GM13977 (cell line): Measurements from ENCODE around the gene MALT1.

Source experiments
- DNase-seq: peaks from one replicate; pipeline ENCODE4 v3.0.0; 2012; ENCODE audit warnings: low spot score
- in situ Hi-C: fragments of 300-500 bp; cut with MboI; formaldehyde crosslinking; loops from one replicate; pipeline ENCODE4 v1.12.0; 2022; ENCODE audit warnings: low sequenced_read_pairs, low pct_unique_long_range_greater_than_20kb, mixed read lengths, inconsistent platforms; ENCODE audit not compliant: unreplicated experiment
- TF ChIP-seq, protein P1 (sequence below): IDR thresholded peaks from 2 replicates; pipeline ENCODE4 v1.5.1; 2012; ENCODE audit warnings: mild to moderate bottlenecking, control low read depth; ENCODE audit not compliant: insufficient read depth; ENCODE audit errors: extremely low read depth, missing control alignments

Gene MALT1

DNA sequence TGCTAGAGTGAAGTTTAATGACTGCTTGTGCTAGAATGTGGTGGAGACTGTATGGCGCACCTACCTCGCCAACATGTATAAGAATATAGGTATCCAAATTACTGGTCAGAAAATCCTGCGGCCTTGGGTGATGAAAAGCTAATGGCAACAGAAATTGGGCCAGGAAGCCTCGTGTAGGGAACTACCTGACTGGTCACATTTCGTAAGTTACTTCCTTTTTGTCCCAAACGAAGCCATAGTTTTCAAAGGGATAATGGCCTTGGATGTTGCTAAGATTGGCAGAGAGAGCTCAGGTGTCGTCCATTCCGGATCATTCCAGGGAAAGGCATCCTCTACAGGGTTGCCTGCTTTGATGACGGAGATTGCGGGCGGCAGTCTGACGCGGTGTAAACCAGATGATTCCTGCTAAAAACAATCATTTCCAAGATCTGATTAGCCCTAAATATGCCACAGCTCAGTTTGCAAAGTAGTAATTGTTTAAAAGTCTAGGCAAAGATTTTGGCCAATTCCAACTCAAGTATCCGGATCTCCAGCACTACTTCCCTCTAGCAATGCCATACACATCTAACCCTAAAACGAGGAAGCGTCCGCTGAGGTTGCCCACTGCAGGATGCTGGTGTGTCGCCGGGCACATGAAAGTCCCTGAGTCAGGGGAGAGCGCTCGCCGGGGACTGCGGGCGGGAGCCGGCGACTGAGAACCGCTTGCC, 708 bp upstream of the MALT1 start:
- no peak for DNase-seq
- in situ Hi-C loops: no loop called here

GRCh38 chr18:58671632-58672564, 633 bp downstream of the MALT1 start:
- in situ Hi-C loops: no loop called here
- peak; percentile 55 for DNase-seq
- TF ChIP-seq, protein P1, sequence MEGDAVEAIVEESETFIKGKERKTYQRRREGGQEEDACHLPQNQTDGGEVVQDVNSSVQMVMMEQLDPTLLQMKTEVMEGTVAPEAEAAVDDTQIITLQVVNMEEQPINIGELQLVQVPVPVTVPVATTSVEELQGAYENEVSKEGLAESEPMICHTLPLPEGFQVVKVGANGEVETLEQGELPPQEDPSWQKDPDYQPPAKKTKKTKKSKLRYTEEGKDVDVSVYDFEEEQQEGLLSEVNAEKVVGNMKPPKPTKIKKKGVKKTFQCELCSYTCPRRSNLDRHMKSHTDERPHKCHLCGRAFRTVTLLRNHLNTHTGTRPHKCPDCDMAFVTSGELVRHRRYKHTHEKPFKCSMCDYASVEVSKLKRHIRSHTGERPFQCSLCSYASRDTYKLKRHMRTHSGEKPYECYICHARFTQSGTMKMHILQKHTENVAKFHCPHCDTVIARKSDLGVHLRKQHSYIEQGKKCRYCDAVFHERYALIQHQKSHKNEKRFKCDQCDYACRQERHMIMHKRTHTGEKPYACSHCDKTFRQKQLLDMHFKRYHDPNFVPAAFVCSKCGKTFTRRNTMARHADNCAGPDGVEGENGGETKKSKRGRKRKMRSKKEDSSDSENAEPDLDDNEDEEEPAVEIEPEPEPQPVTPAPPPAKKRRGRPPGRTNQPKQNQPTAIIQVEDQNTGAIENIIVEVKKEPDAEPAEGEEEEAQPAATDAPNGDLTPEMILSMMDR: no peak

More for the DNA sequence above, 708 bp upstream of the MALT1 start:
- TF ChIP-seq, protein P1: no peak

DNA sequence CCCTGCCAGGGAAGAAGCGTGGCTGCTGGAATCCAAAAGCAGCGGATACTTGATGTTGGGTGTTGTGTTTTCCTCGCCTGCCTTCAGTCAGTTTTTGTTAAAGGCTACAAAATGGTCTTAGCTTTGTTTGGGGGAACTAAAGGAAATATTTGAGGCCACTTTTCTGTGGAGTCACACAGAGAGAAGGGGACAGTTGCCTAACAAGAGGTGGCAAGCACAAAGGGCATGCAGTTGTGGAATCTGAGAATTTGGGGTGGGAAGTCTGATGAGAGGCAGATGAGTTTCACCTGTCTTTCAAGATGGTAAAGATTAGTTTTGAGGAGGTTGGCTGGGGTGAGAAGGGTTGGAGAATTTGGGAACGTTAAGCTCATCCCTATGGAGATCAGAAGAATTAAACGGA, 2.9 kb downstream of the MALT1 start:
- in situ Hi-C loops: no loop called here
- no peak for DNase-seq
- TF ChIP-seq, protein P1: no peak

DNA sequence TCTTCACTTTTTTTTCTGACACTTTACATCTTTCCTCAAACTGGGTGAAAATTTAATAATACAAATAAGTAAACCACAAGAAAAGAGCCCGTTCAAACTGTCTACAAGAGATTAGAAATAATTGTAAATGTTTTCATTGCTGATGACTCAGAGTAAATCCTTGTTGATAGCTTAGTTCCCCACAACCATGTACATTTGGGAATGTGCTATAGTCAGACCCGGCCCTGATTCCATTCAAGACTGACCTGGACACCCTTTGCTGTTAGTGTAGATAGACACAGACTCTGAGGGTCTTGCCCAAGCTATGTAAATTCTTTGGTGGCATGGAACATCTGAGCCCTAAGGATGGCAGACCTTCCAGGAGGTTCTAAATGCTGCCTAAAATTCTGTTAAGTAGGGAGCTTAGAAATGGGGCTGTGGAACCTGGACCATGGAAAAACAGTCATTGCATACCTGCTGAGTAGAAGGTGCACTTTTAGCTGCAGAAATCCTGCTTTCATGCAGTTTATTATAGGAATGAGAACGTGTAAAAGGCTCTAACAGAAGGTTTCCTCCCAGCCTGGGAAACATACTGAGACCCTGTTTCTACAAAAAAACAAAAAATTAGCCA, 3.7 kb downstream of the MALT1 start:
- DNase-seq: no peak
- TF ChIP-seq, protein P1: no peak
- in situ Hi-C loops: no loop called here

- DNase-seq: no peak
- TF ChIP-seq, protein P1: no peak
- in situ Hi-C loops: no loop called here
Observed at GRCh38 chr18:58676270-58676669, 5.0 kb downstream of the MALT1 start.

DNA sequence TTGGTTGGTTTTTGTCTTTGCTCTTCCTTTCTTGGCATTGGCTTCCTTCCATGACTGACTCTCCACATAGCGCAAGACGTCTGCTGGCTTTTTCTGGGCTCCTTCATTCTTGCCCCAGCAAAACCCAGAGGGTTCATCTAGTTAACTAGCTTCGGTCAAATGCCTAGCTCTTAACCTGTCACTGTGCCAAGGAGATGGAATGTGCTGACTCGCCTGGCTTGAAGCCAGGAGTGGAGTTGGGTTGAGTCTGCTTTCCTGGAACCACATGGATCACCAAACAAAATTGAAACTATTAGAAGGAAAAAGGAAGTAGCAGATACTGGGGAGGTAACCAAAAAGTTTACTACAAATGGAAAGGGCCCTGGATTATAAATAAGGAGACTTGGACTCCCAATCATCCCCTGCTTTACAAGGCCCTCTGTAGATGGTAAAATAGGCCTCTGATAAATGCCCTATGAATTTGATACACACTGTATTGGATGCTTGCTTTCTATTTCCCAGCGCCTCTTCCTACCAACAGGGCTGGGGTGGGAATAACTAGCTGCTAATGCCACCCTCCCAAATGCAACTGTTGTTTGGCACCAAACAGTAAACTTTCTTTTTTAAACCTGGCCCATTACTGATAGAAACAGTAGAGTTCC, 11.3 kb downstream of the MALT1 start:
- in situ Hi-C loops: no loop called here
- no peak for DNase-seq
- TF ChIP-seq, protein P1: no peak
